Right lobe of liver (tissue), 6 donors: Measurements from ENCODE around the gene DUSP7. TPM values are rescaled to one million over a fixed set of nuclear protein-coding genes. Genes with fewer than 3 reads are reported as not detected.

Source experiments
- ATAC-seq, 4 donors: fragments of 200-7000 bp; cut with Tn5 transposase; one replicate each; pipeline ENCODE4 v1.9.1; 2020; ENCODE audit warnings: mild to moderate bottlenecking in 4 of 4, moderate library complexity in 4 of 4
- DNase-seq, 3 donors: peaks; one replicate each; pipeline ENCODE4 v3.0.0-alpha.2; 2020
- H3K27ac ChIP-seq, 3 donors: fragments of 200-600 bp; one replicate each; pipeline ENCODE4 v1.8.0; 2022
- H3K27me3 ChIP-seq, 2 donors: fragments of 200-600 bp; one replicate each; pipeline ENCODE4 v1.8.0; 2022
- H3K36me3 ChIP-seq, 4 donors: fragments of 200-600 bp; sonication (generic) in 1 of 4; one replicate each; pipeline versions ENCODE4 v1.5.1 to v1.8.0; 2017 to 2022; ENCODE audit warnings: control low read depth in 1 of 4
- H3K4me1 ChIP-seq, 4 donors: fragments of 200-600 bp; sonication (generic) in 1 of 4; one replicate each; pipeline versions ENCODE4 v1.5.1 to v1.8.0; 2017 to 2022; ENCODE audit warnings: control low read depth in 1 of 4
- H3K4me3 ChIP-seq, 3 donors: fragments of 200-600 bp; one replicate each; pipeline ENCODE4 v1.8.0; 2022
- H3K9me3 ChIP-seq, 4 donors: fragments of 200-600 bp; sonication (generic) in 1 of 4; one replicate each; pipeline versions ENCODE4 v1.5.1 to v1.8.0; 2017 to 2022; ENCODE audit warnings: control low read depth in 1 of 4
- POLR2A ChIP-seq: fragments of 450-650 bp; IDR thresholded peaks from one replicate; pipeline ENCODE4 v1.6.1; 2017; ENCODE audit warnings: antibody characterized with exemption, mild to moderate bottlenecking
- WGBS: methylation state at CpG from one replicate; pipeline ENCODE4 v1.1.6; 2018; ENCODE audit warnings: low coverage, low lambda C conversion rate; ENCODE audit not compliant: insufficient coverage; ENCODE audit errors: missing lambda C conversion rate; 5-methylcytosine and 5-hydroxymethylcytosine counted together
- intact Hi-C, 2 donors: fragments of 100-400 bp; cut with DNase I; formaldehyde crosslinking; loops; one replicate each; pipeline versions ENCODE4 v1.11.2 to v1.14.1; 2022
- total RNA-seq, 6 experiments: library from RNA; depleted of rRNA in 2 of 6; stranded (reverse); fragments of >200 nt in 2 of 6; fragmentation: NEBNext Ultra II Directional in 3 of 6; extraction: Animal tissue kit (Norgen Biotek cat#: 25700) in 3 of 6; gene quantifications; one replicate each; pipeline versions ENCODE4 v1.1.0 to v1.2.4, GENCODE V29; 2016 to 2023
- TF ChIP-seq, protein P1 (sequence below), 4 donors: fragments of 200-600 bp in 3 of 4; fragments of 450-650 bp in 1 of 4; IDR thresholded peaks; one replicate each; pipeline versions ENCODE4 v1.5.1 to v1.8.0; 2016 to 2022; ENCODE audit warnings: antibody characterized with exemption in 4 of 4, mild to moderate bottlenecking in 2 of 4
- donor health status: DM: no; HTN: yes; CAD: no.
- donor health status: DM: no; HTN: no; CAD: no.
- donor health status: DM: no; HTN: no; CAD: no.
- donor health status: DM: no; HTN: yes; CAD: no.
- donor health status: DM: no; HTN: yes; CAD: no.

The DUSP7 gene
- total RNA-seq, 6 experiments from 2014 or later = 3.0 to 4.2 (median 3.5) TPM

DNA sequence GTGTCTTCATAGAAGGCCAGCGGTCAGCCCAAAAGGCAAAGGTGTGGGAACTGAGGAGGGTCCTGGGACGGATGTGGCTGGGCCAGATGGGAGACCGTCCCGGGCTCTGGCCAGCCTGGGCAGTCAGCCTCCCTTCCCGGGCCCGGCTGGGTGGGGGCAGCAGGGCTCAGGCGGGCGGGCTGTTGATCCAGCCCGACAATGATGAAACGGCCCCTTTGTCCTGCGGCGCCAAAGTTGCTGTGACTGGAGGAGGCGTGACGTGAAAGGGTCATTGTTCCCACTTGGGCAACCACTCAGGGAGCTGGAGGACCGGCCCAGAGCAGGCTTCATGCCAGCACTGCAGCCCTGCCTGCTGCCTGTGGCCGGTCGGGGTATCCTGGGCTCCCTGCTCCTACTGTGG lies 16.5 kb downstream of the DUSP7 start:
- Histone ChIP-seq H3K27ac (no peak overlapping the region), H3K27me3 (no peaks in the 10 kb centered on the region), H3K4me3 (no peak overlapping the region), H3K9me3 (no peaks in the 10 kb centered on the region), H3K4me1 (peaks cover 0 to 8% (median 0%) of the 10 kb centered on the region in 4 donors), H3K36me3 (no peaks in the 10 kb centered on the region)
- 36% methylated on average over 8 of the region's 17 CpGs for WGBS
- ATAC-seq (peak; percentile 77 to 93 (median 88)), DNase-seq (peak; percentile 79 to 88 (median 86))
- intact Hi-C loops = no loop called here
- no peak for TF ChIP-seq POLR2A
- TF ChIP-seq, protein P1, sequence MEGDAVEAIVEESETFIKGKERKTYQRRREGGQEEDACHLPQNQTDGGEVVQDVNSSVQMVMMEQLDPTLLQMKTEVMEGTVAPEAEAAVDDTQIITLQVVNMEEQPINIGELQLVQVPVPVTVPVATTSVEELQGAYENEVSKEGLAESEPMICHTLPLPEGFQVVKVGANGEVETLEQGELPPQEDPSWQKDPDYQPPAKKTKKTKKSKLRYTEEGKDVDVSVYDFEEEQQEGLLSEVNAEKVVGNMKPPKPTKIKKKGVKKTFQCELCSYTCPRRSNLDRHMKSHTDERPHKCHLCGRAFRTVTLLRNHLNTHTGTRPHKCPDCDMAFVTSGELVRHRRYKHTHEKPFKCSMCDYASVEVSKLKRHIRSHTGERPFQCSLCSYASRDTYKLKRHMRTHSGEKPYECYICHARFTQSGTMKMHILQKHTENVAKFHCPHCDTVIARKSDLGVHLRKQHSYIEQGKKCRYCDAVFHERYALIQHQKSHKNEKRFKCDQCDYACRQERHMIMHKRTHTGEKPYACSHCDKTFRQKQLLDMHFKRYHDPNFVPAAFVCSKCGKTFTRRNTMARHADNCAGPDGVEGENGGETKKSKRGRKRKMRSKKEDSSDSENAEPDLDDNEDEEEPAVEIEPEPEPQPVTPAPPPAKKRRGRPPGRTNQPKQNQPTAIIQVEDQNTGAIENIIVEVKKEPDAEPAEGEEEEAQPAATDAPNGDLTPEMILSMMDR (IDR thresholded peaks at IDR 0.05) = no peak

DNA sequence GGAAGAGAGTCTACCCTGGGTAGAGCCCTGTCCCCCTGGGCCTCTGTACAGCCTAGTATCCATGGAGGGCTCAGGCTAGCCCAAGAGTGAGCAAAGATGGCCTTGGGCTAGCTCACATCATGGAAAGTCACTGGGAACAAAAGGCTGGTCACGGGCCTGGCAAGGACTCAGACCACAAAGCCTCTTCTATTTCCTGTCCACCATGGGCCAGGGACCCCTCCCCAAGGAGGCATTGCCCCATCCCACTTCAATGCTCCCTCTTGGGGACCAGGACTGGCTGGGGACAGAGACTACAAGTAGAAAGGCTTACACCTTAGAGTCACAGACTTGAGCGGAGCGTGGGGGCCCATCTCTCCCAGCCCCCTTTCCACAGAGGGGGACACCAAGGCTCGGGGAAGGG lies 16.9 kb downstream of the DUSP7 start:
- Histone ChIP-seq H3K27ac (no peak overlapping the region), H3K4me3 (no peak overlapping the region), H3K36me3 (no peaks in the 10 kb centered on the region), H3K9me3 (no peaks in the 10 kb centered on the region), H3K27me3 (no peaks in the 10 kb centered on the region), H3K4me1 (peaks cover 0 to 9% (median 0%) of the 10 kb centered on the region in 4 donors)
- intact Hi-C loops = no loop called here
- DNase-seq (no peak), ATAC-seq (no peak)
- 40% methylated on average over 1 of the region's 4 CpGs for WGBS
- TF ChIP-seq, protein P1 (IDR thresholded peaks at IDR 0.05) = no peak
- TF ChIP-seq POLR2A = no peak

DNA sequence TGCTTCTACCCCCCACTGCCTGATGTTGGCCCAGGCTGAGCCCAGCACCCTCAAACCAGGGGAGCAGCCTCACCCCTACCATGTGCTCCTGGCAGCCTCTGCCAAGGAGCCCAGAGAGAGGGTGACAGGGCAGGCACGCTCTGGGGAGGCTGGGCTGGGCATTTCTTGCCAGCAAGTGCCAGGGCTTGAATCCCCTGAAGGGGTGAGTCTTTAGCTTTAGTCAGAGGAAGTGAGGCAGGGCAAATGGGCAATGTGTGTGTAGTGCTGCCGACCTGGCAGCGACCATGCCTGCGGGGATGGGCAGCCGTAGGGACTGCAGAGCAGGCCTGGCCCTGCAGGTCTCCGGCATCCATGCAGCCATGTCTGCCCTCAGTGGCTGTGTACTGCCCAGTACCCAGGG lies 18.1 kb downstream of the DUSP7 start:
- H3K4me1 ChIP-seq = peaks cover 0 to 14% (median 0%) of the 10 kb centered on the region in 4 donors
- no peak for TF ChIP-seq POLR2A
- TF ChIP-seq, protein P1 (IDR thresholded peaks at IDR 0.05) = no peak
- H3K4me3 ChIP-seq = no peak overlapping the region
- DNase-seq (no peak), ATAC-seq (no peak)
- no peaks in the 10 kb centered on the region for H3K36me3 ChIP-seq
- H3K9me3 ChIP-seq = no peaks in the 10 kb centered on the region
- intact Hi-C loops = no loop called here
- no peak overlapping the region for H3K27ac ChIP-seq
- H3K27me3 ChIP-seq = no peaks in the 10 kb centered on the region
- WGBS = 85% methylated on average over 5 of the region's 6 CpGs

DNA sequence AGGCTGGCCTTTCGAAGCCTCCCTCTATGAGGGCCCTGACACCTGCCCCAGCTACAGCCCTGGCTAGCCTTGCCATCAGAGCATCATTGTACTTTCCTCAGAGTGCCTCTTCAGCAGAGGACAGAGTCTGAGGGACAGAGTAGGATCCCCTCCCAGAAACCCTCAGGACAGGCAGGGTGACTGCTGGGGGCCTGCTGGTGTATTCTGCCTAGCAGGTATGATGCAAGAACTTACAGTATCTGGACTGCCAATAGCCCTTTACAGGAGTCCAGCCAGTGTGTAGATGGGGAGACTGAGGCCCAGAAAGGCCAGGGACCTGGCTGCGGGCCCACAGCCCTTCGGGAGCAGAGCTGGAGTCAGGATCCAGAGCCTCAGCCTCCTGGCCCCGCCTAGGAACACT lies 19.1 kb downstream of the DUSP7 start:
- Histone ChIP-seq H3K36me3 (no peaks in the 10 kb centered on the region), H3K4me3 (no peak overlapping the region), H3K4me1 (peaks cover 0 to 14% (median 0%) of the 10 kb centered on the region in 4 donors), H3K27me3 (no peaks in the 10 kb centered on the region), H3K9me3 (no peaks in the 10 kb centered on the region), H3K27ac (no peak overlapping the region)
- no peak for ATAC-seq
- no peak for TF ChIP-seq POLR2A
- TF ChIP-seq, protein P1 (IDR thresholded peaks at IDR 0.05) = no peak
- intact Hi-C loops = no loop called here
- DNase-seq = no peak
- 100% methylated on average over 1 of the region's 4 CpGs for WGBS

DNA sequence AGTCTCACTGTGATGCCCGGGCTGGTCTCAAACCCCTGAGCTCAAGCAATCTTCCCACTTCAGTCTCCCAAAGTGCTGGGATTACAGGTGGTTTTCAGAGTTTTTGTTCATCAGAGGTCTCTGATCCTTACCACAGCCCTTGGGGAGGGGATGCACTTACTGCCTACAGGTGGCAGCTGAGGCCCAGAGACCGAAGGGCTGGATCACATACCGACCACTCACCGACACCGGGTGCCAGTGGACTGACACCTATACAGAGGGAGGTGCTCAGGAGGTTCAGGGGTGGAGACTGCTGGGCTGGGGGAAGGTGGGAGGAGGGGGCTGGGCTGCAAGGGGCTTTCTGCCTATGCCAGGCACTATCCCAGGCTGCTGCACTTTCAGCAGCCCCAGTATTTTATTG lies 19.5 kb downstream of the DUSP7 start:
- ATAC-seq (no peak), DNase-seq (no peak)
- Histone ChIP-seq H3K4me1 (peaks cover 0 to 14% (median 0%) of the 10 kb centered on the region in 4 donors), H3K4me3 (no peak overlapping the region), H3K36me3 (no peaks in the 10 kb centered on the region), H3K27me3 (no peaks in the 10 kb centered on the region), H3K9me3 (no peaks in the 10 kb centered on the region), H3K27ac (no peak overlapping the region)
- intact Hi-C loops = no loop called here
- TF ChIP-seq POLR2A = no peak
- TF ChIP-seq, protein P1 (IDR thresholded peaks at IDR 0.05) = no peak
- 33% methylated on average over 5 of the region's 5 CpGs for WGBS
